ENCODE results near the gene PNCK. TPM values are rescaled to one million over a fixed set of nuclear protein-coding genes. Genes with fewer than 3 reads are reported as not detected.

The PNCK gene
- total and polyA plus RNA-seq, 2 donors (not counting 1 experiment from before 2014, with no cell fraction given) = 0.33 TPM; not detected in 1

GRCh38 chrX:153627675-153628111, 45.9 kb downstream of the PNCK start:
- H3K4me2 ChIP-seq (ENCODE audit: extremely low read depth, insufficient read depth, low read length) = no peak overlapping the region
- TF ChIP-seq CTCF (conservative IDR thresholded peaks at IDR 0.05 in 1 of 2, IDR thresholded peaks at IDR 0.05 in 1 of 2; ENCODE audit: low read depth in 1 of 2, low read length in 2 of 2) = no peak
- TF ChIP-seq EZH2 (IDR thresholded peaks at IDR 0.05; ENCODE audit: low read length, missing control alignments) = no peak
- no peak overlapping the region for H3K27ac ChIP-seq (ENCODE audit: insufficient read depth, low read length)
- H3K9me3 ChIP-seq (ENCODE audit: control insufficient read depth, insufficient read depth, low read depth, low read length) = no peaks in the 10 kb centered on the region
- DNase-seq (ENCODE audit: low read depth in 2 of 2) = no peak
- H3K36me3 ChIP-seq (ENCODE audit: control insufficient read depth, insufficient read depth, low read length) = no peaks in the 10 kb centered on the region
- H3K79me2 ChIP-seq (ENCODE audit: control insufficient read depth, insufficient read depth, low read length) = no peaks in the 10 kb centered on the region
- H4K20me1 ChIP-seq (ENCODE audit: control insufficient read depth, extremely low read depth, insufficient read depth, low read length) = no peaks in the 10 kb centered on the region
- H3K27me3 ChIP-seq (ENCODE audit: control insufficient read depth, insufficient read depth, low read length) = no peaks in the 10 kb centered on the region
- H3K4me3 ChIP-seq (replicated peaks in 1 of 4; ENCODE audit: control extremely low read depth in 1 of 4, insufficient read depth in 1 of 4, low read depth in 3 of 4, low read length in 4 of 4) = no peak overlapping the region
- H3K4me1 ChIP-seq (ENCODE audit: control insufficient read depth, extremely low read depth, insufficient read depth, low read length) = no peaks in the 10 kb centered on the region
- H2AFZ ChIP-seq (ENCODE audit: low read length) = no peak overlapping the region
- no peak overlapping the region for H3K9ac ChIP-seq (ENCODE audit: insufficient read depth, low read length)

GRCh38 chrX:153626863-153627674, 46.5 kb downstream of the PNCK start:
- Histone ChIP-seq H3K27me3 (ENCODE audit: control insufficient read depth, insufficient read depth, low read length) (no peaks in the 10 kb centered on the region), H4K20me1 (ENCODE audit: control insufficient read depth, extremely low read depth, insufficient read depth, low read length) (no peaks in the 10 kb centered on the region), H3K4me2 (ENCODE audit: extremely low read depth, insufficient read depth, low read length) (no peak overlapping the region), H3K9ac (ENCODE audit: insufficient read depth, low read length) (no peak overlapping the region), H3K79me2 (ENCODE audit: control insufficient read depth, insufficient read depth, low read length) (no peaks in the 10 kb centered on the region), H3K4me3 (replicated peaks in 1 of 4; ENCODE audit: control extremely low read depth in 1 of 4, insufficient read depth in 1 of 4, low read depth in 3 of 4, low read length in 4 of 4) (no peak overlapping the region), H3K4me1 (ENCODE audit: control insufficient read depth, extremely low read depth, insufficient read depth, low read length) (no peaks in the 10 kb centered on the region), H2AFZ (ENCODE audit: low read length) (no peak overlapping the region), H3K27ac (ENCODE audit: insufficient read depth, low read length) (no peak overlapping the region), H3K36me3 (ENCODE audit: control insufficient read depth, insufficient read depth, low read length) (no peaks in the 10 kb centered on the region), H3K9me3 (ENCODE audit: control insufficient read depth, insufficient read depth, low read depth, low read length) (no peaks in the 10 kb centered on the region)
- DNase-seq (ENCODE audit: low read depth in 2 of 2) = no peak
- no peak for TF ChIP-seq CTCF (conservative IDR thresholded peaks at IDR 0.05 in 1 of 2, IDR thresholded peaks at IDR 0.05 in 1 of 2; ENCODE audit: low read depth in 1 of 2, low read length in 2 of 2)
- no peak for TF ChIP-seq EZH2 (IDR thresholded peaks at IDR 0.05; ENCODE audit: low read length, missing control alignments)

- Histone ChIP-seq H3K27ac (ENCODE audit: insufficient read depth, low read length) (no peak overlapping the region), H3K4me2 (ENCODE audit: extremely low read depth, insufficient read depth, low read length) (no peak overlapping the region), H3K4me3 (replicated peaks in 1 of 4; ENCODE audit: control extremely low read depth in 1 of 4, insufficient read depth in 1 of 4, low read depth in 3 of 4, low read length in 4 of 4) (no peak overlapping the region), H3K79me2 (ENCODE audit: control insufficient read depth, insufficient read depth, low read length) (no peaks in the 10 kb centered on the region), H3K9me3 (ENCODE audit: control insufficient read depth, insufficient read depth, low read depth, low read length) (no peaks in the 10 kb centered on the region), H3K27me3 (ENCODE audit: control insufficient read depth, insufficient read depth, low read length) (no peaks in the 10 kb centered on the region), H3K9ac (ENCODE audit: insufficient read depth, low read length) (no peak overlapping the region), H2AFZ (ENCODE audit: low read length) (no peak overlapping the region), H3K4me1 (ENCODE audit: control insufficient read depth, extremely low read depth, insufficient read depth, low read length) (no peaks in the 10 kb centered on the region), H4K20me1 (ENCODE audit: control insufficient read depth, extremely low read depth, insufficient read depth, low read length) (no peaks in the 10 kb centered on the region), H3K36me3 (ENCODE audit: control insufficient read depth, insufficient read depth, low read length) (no peaks in the 10 kb centered on the region)
- no peak for DNase-seq (ENCODE audit: low read depth in 2 of 2)
- TF ChIP-seq EZH2 (IDR thresholded peaks at IDR 0.05; ENCODE audit: low read length, missing control alignments) (no peak), CTCF (conservative IDR thresholded peaks at IDR 0.05 in 1 of 2, IDR thresholded peaks at IDR 0.05 in 1 of 2; ENCODE audit: low read depth in 1 of 2, low read length in 2 of 2) (no peak)
Measured at GRCh38 chrX:153626025-153626633, 47.5 kb downstream of the PNCK start.
